Measurements from ENCODE around the gene ABCA8.

ABCA8 gene

GRCh38 chr17:68942389-68942788 is 12.8 kb downstream of the ABCA8 start:
- no peak for DNase-seq (ENCODE audit: low spot score)

DNA sequence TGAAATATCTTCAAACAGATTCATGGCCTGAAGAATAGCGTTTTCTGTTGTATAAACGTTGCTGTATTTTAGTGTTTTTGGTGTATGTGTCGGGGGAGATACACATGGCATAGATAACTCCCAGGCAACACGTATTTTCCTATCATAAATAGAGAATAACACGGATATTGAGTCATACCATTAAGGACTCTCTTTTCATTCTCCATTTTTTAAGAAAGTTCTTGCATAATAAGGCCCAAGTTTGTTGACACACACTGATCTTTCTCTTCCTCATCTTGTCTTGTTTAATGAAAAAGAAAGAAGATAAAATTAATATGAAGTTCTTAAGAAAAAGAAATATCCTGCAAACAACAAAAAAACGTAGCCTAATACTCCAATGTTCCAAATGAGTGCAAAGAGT is 13.4 kb downstream of the ABCA8 start:
- no peak for DNase-seq (ENCODE audit: low spot score)

DNA sequence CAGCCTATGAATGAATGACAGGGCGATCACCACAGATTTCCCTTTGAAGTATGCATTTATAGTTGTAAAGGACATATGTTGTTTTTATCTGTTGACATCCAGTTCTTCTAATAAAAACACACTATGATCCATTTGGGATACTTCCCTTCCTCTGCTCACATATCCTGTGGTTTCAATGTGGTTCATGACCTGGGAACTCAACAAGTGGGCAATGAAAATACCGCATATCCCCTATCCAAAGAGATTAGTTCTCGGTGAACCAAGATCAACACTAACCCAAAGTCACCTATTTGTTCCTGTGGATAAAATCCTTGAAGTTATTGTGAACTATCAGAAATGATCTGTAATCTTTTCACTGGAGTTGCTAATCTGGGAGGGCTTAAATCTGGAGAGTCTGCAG is 16.0 kb downstream of the ABCA8 start:
- DNase-seq (ENCODE audit: low spot score), result no peak

DNA sequence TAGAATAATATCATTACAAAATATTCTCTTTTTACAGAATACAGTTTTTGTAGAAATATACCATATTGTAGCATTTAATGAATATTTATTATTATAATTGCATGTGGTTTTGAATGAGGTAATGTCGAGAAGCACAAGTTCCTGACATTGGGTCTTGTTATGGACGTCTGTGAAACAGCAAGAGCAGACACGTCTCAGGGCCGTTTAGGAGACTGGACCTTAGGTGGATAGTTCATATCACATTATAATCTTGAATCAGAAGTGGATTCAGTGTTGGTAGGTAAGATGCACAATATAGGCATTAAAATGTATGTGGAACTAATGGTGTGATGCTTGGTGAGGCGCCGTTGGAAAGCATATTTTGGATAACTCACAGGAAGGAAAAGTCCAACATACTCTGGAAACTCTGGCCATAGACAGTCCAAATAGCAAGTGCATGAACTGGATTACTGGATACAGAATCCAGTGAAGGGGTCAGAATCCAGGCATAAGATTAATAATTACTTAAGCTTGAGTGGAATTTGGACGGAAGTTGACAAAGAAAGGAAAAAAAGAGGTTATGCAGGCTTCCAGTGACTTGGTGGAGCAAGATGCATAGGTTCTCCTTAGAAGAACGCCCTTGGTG is 17.2 kb downstream of the ABCA8 start:
- peak; percentile 7 for DNase-seq (ENCODE audit: low spot score)

DNA sequence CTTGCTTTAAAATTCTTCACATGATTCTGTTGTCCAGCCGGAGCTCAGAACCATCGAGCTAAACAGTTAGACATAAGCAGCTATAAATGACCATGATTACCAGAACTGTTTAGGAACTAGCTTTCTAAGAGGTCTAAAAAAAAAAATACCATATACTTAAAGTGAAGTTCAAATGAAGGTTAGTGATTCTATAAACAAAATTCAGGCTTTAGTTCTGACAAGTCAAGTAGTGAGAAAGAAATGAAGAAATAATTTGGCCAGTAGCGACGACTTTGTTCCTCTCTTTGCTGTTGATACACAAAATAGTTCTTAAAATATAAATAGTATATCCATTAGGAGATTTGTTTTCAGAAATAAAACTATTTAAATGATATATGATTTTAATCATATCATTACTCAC is 27.7 kb downstream of the ABCA8 start:
- no peak for DNase-seq (ENCODE audit: low spot score)

- DNase-seq (ENCODE audit: low spot score), result no peak
Measured at GRCh38 chr17:68924793-68925720, 30.1 kb downstream of the ABCA8 start.

GRCh38 chr17:68910789-68911431 is 44.3 kb downstream of the ABCA8 start:
- no peak for DNase-seq (ENCODE audit: low spot score)

- no peak for DNase-seq (ENCODE audit: low spot score)
Measured at GRCh38 chr17:68910251-68910705, 44.9 kb downstream of the ABCA8 start.

DNA sequence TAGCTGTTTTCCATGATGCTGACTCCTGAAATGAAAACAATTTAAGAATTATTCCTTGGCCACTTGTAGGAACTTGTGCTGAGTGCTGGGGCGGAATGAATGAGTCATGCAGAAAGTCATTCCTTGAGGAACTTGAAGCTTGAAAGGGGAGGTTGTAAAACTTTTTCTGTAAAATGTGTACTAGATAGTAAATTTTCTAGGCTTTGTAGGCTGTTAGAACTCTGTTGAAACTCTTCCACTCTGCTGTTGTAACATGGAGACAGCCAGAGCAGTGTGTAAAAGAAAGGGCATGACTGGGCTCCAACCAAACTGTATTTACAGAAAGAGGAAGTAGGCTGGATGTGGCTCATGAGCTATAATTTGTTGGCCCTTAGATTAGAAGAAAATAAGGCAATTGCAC is 46.1 kb downstream of the ABCA8 start:
- no peak for DNase-seq (ENCODE audit: low spot score)

- DNase-seq (ENCODE audit: low spot score), result peak; percentile 12
Measured at GRCh38 chr17:68908045-68908444, 47.1 kb downstream of the ABCA8 start.

DNA sequence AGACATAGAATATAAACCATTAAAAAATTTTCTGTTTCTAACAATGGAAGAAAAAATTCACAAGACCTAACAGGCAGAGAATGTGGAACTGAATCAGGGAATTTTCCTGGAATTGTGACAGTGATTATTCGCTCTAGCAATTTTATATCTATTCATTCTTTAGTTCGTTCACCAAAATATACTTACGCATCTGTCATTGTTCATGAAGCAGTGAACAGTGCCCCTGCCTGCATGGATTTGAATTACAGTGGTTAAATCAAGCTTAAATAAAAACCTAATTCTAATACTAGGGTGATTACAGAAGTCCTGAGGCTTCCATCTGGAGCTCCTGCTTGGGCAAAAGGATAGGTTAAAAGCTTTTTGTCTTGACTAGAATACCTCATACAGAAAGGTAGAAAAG is 48.6 kb downstream of the ABCA8 start:
- DNase-seq (ENCODE audit: low spot score), result no peak

DNA sequence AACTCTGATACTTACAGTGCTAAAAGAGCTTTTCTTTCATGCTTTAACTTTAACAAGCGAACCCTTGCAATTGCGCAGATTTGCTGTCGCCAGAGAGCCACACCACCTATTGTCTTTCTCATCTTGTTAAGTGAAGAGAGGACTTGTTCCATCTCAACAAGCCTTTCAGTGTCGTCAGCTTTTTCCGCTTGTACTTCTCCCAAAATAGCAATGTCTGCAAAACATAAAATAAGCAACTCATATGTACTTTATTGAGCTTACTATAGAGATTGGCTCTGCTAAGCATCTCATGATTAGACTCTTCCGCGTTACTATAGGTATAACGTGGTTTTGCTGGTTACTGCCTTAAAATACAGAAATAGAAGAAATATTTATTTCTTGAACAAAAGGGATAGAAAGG is 51.9 kb downstream of the ABCA8 start:
- no peak for DNase-seq (ENCODE audit: low spot score)

GRCh38 chr17:68897557-68897956 is 57.6 kb downstream of the ABCA8 start:
- no peak for DNase-seq (ENCODE audit: low spot score)

DNA sequence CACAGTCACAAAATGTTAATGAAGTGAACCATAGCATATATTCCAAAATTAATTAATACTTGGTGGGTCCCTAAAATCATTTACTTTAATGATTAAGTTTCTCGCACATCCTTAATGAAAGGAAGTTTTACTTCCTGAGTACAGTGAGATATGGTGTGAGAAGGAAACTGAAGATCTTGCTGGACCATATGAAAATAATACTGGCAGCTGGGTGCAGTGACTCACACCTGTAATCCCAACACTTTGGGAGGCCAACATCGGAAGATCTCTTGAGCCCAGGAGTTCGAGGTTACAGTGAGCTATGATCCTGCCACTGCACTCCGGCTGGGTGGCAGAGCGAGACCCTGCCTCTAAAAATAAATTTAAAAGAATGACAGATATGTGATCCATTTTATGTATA is 62.5 kb downstream of the ABCA8 start:
- DNase-seq (ENCODE audit: low spot score), result no peak

DNA sequence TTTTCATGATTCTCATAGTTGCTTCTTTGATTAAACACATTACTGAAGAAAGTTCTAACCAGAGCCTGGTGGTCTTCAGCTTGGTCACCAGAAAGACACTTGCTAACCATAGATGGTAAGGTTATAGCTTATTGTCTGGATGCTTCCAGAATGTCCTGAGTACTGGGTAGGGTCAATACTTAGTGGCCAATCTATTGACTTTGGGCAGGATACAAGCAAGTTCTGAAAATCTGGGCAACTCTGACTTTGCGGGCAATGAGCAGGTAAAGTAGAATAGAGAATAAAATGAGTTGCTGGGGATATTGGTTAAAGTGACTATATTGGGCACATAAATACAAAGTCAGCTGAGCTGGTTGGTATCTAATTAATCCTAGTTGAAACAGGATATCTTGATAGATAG is 63.0 kb downstream of the ABCA8 start:
- DNase-seq (ENCODE audit: low spot score), result no peak

DNA sequence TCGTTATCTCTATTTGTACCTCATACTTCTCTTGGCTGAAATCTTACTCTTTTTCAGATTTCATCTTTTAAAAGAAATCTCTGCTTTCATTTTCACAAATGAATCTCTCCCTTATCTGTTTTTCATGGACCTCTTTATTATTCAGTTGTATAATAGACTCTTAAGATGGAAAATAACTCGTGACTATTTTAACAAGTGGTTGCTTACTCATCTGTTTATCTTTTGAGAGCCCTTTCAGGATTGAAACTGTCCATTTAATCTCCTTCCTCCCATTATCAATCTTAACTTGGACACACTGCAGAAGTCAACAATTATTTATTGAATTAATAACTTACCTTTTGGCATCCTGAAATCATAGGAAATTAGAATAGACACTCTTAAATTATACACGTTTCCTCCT is 68.8 kb downstream of the ABCA8 start:
- DNase-seq (ENCODE audit: low spot score), result no peak

DNA sequence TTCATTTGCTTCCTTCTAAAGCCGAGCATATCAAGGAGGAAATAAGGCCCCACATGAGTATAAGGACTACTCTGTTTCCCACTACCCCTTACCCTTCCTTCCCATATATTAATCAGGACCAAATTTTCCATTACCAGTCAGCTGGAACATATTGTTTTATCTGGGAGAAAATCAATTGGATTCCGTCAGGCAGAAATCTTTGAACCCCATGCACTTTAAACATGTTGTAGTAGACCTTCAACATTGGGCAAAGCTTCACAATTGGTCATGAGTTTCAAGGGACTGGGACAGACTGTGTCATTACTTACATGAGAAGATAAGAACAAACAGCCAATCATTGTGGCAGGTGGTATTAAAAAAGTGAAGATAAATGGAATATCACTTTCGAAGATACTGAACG is 70.3 kb downstream of the ABCA8 start:
- DNase-seq (ENCODE audit: low spot score), result no peak

- no peak for DNase-seq (ENCODE audit: low spot score)
Measured at GRCh38 chr17:68878226-68878885, 76.8 kb downstream of the ABCA8 start.

GRCh38 chr17:68871447-68871846 is 83.7 kb downstream of the ABCA8 start:
- DNase-seq (ENCODE audit: low spot score), result no peak

DNA sequence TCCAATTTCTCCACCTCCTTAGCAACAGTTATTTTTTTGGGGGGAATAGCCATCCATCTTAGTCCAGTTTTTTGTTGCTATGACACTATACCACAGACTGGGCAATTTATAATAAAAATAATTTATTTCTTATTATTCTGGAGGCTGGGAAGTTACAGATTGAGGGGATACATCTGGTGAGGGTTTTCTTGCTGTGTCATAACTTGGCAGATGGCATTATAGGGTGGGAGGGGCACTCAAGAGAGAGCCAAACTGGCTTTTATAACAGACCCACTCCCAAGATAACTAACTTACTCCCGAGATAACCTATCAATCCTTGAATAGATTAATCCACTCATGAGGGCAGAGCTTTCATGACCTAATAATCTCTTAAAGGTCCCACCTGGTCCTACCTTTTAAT is 84.2 kb downstream of the ABCA8 start:
- DNase-seq (ENCODE audit: low spot score), result no peak

- DNase-seq (ENCODE audit: low spot score), result no peak
Measured at GRCh38 chr17:68870161-68870826, 84.9 kb downstream of the ABCA8 start.

GRCh38 chr17:68868708-68869107 is 86.5 kb downstream of the ABCA8 start:
- no peak for DNase-seq (ENCODE audit: low spot score)
